ENCODE results near the gene MEP1B. TPM values are rescaled to one million over a fixed set of nuclear protein-coding genes. Genes with fewer than 3 reads are reported as not detected.
"Not testable (repeated sequence)": the region's sequence is repeated elsewhere in the genome, so short reads cannot be mapped to it uniquely, and the experiment has no call there.

Gene MEP1B
- total and polyA plus RNA-seq, 4 experiments from 2014 or later = not detected

DNA sequence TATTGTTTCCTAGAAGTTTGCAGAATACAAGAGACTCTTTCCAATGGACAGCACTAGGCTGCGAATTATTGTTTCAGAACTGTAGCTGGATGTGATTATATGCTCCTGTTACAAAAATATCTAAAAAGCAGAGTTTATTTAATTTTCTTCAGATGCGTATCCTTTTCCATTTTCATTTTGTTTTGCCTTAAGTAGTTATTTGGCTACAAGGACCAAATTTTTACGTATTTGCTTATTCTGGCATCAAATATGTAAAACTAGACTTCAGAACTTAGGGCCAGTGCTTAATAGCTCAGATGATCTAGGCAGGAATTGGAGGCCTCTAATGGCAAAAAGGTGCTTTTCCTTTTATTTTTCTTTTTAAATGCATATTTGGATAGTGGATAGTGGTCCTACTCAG, 18.7 kb downstream of the MEP1B start:
- no peak for DNase-seq
- POLR2A ChIA-PET (ENCODE audit: partially characterized antibody) = no interaction called here
- Mint-ChIP-seq H3K9me3 (no peaks in the 10 kb centered on the region), H3K4me3 (no peak overlapping the region), H3K27me3 (peaks cover 3 to 5% of the 10 kb centered on the region in 2 donors), H3K27ac (peak overlapping the region in 1 of 7 donors; percentile 37), H3K4me1 (no peaks in the 10 kb centered on the region), H3K36me3 (no peaks in the 10 kb centered on the region)
- CTCF ChIA-PET (ENCODE audit: partially characterized antibody) = interaction anchor here (1.2 kb wide), 1 partner anchor 8 kb away, joined by 3 read pairs; no protein-coding TSS in a partner anchor
- H3K4me1 ChIP-seq (ENCODE audit: insufficient read depth, low read length) = no peaks in the 10 kb centered on the region
- no peak overlapping the region for H3K27ac ChIP-seq (ENCODE audit: low read depth, low read length)
- no peaks in the 10 kb centered on the region for H3K36me3 ChIP-seq (ENCODE audit: insufficient read depth, low read length)
- intact Hi-C loops (cut with micrococcal nuclease) = no loop called here
- H3K27me3 ChIP-seq (ENCODE audit: insufficient read depth, low read length) = no peaks in the 10 kb centered on the region
- no peaks in the 10 kb centered on the region for H3K9me3 ChIP-seq (ENCODE audit: control insufficient read depth in 1 of 2, low read length in 2 of 2)
- H3K4me3 ChIP-seq (ENCODE audit: low read length in 2 of 2) = no peak overlapping the region

DNA sequence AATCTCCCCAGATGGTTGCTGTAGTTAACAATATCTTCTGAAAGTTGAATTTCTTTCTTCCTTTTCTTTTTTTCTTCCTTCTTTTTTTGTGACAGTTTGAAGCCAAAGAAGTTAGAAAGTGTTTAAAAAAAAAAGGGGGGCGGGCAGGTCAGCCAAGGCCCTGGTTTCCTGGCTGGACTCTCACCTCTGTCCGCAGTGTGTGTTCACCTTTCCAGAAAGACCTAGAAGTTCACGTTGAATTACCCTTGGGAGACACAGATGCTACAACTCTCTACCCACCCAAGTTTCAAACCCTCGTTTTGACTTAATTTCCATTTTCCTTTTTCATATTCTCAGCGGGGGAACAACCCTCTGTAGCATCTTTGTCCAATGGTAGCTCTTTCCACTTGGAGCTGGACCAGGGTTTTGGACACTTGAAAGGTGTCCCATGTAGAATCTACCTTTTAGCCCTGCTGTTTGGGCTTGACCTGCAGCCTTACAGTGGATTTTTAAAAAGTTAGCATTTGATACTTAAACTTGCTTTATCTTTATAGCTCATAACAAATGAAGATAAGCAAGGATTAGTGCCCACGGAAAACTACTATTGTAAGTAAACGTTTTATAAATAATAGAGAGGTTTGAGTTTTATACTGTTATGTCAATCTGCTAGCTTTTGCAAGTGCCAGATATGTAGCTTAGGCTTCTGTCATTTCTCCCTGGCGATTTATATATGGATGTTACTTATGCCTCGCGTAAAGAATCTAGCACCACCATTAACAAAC, 20.0 kb downstream of the MEP1B start:
- H3K9me3 Mint-ChIP-seq = no peaks in the 10 kb centered on the region
- H3K4me1 Mint-ChIP-seq = no peaks in the 10 kb centered on the region
- no peaks in the 10 kb centered on the region for H3K36me3 ChIP-seq (ENCODE audit: insufficient read depth, low read length)
- H3K4me1 ChIP-seq (ENCODE audit: insufficient read depth, low read length) = no peaks in the 10 kb centered on the region
- no peak overlapping the region for H3K4me3 Mint-ChIP-seq
- no peak overlapping the region for H3K27ac ChIP-seq (ENCODE audit: low read depth, low read length)
- intact Hi-C loops (cut with micrococcal nuclease) = no loop called here
- no peak for DNase-seq
- no peak overlapping the region for H3K4me3 ChIP-seq (ENCODE audit: low read length in 2 of 2)
- no peaks in the 10 kb centered on the region for H3K9me3 ChIP-seq (ENCODE audit: control insufficient read depth in 1 of 2, low read length in 2 of 2)
- ChIA-PET POLR2A (ENCODE audit: partially characterized antibody) (no interaction called here), CTCF (ENCODE audit: partially characterized antibody) (interaction anchor here (1.2 kb wide), 1 partner anchor 9 kb away, joined by 3 read pairs; no protein-coding TSS in a partner anchor)
- H3K27me3 ChIP-seq (ENCODE audit: insufficient read depth, low read length) = no peaks in the 10 kb centered on the region
- H3K27me3 Mint-ChIP-seq = peaks cover 3 to 5% of the 10 kb centered on the region in 2 donors
- no peak overlapping the region for H3K27ac Mint-ChIP-seq
- no peaks in the 10 kb centered on the region for H3K36me3 Mint-ChIP-seq

DNA sequence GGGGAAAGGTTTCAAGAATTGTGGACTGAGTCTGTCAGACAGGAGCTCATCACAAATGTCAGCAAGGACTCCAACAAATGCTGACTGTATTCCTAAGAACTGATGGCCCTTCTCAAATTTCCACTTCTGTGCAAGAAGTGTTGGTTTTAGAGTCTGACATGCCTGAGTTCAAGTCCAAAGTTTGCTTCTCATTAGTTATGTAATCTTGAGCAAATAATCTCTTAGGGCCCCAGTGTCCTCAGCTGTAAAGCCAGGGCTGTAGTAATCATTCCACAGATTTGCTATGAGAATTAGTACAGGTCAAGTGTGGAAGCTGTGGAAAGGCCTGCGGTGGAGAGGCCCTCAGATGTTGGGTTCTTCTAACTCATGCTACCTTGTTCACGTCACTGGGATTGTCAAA, 23.9 kb downstream of the MEP1B start:
- Histone ChIP-seq H3K4me3 (ENCODE audit: low read length in 2 of 2) (no peak overlapping the region), H3K27me3 (ENCODE audit: insufficient read depth, low read length) (no peaks in the 10 kb centered on the region), H3K4me1 (ENCODE audit: insufficient read depth, low read length) (no peaks in the 10 kb centered on the region), H3K9me3 (ENCODE audit: control insufficient read depth in 1 of 2, low read length in 2 of 2) (no peaks in the 10 kb centered on the region), H3K36me3 (ENCODE audit: insufficient read depth, low read length) (no peaks in the 10 kb centered on the region), H3K27ac (ENCODE audit: low read depth, low read length) (no peak overlapping the region)
- DNase-seq = no peak
- ChIA-PET POLR2A (ENCODE audit: partially characterized antibody) (no interaction called here), CTCF (ENCODE audit: partially characterized antibody) (no interaction called here)
- Mint-ChIP-seq H3K9me3 (no peaks in the 10 kb centered on the region), H3K4me3 (no peak overlapping the region), H3K36me3 (no peaks in the 10 kb centered on the region), H3K27me3 (peaks cover 1 to 3% of the 10 kb centered on the region in 2 donors), H3K27ac (no peak overlapping the region), H3K4me1 (no peaks in the 10 kb centered on the region)
- intact Hi-C loops (cut with micrococcal nuclease) = no loop called here

DNA sequence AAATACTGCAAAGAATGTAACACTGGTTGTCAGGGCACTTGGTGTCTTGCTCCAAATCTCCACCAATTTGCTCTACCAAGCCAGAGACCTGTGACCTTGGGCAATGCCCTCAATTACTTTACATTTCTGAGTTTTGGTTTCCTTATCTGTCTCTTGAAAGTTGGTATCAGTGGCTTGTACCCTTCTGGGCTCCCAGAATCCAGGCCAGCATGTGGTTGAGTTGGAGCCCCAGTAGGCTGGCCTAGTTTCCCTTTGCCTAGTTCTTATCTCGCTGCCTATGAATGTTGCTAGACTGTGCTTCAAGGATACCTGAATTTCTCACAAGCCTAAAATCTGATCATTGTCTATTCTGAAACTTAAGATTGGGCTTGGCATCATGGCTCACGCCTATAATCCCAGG, 26.6 kb downstream of the MEP1B start:
- ChIA-PET POLR2A (ENCODE audit: partially characterized antibody) (no interaction called here), CTCF (ENCODE audit: partially characterized antibody) (no interaction called here)
- Histone ChIP-seq H3K4me3 (ENCODE audit: low read length in 2 of 2) (no peak overlapping the region), H3K9me3 (ENCODE audit: control insufficient read depth in 1 of 2, low read length in 2 of 2) (no peaks in the 10 kb centered on the region), H3K27ac (ENCODE audit: low read depth, low read length) (no peak overlapping the region), H3K4me1 (ENCODE audit: insufficient read depth, low read length) (no peaks in the 10 kb centered on the region), H3K27me3 (ENCODE audit: insufficient read depth, low read length) (no peaks in the 10 kb centered on the region), H3K36me3 (ENCODE audit: insufficient read depth, low read length) (no peaks in the 10 kb centered on the region)
- H3K27ac Mint-ChIP-seq = no peak overlapping the region
- no peaks in the 10 kb centered on the region for H3K4me1 Mint-ChIP-seq
- no peaks in the 10 kb centered on the region for H3K9me3 Mint-ChIP-seq
- peaks cover 1 to 3% of the 10 kb centered on the region in 2 donors for H3K27me3 Mint-ChIP-seq
- intact Hi-C loops (cut with micrococcal nuclease) = no loop called here
- no peaks in the 10 kb centered on the region for H3K36me3 Mint-ChIP-seq
- no peak overlapping the region for H3K4me3 Mint-ChIP-seq
- no peak for DNase-seq

DNA sequence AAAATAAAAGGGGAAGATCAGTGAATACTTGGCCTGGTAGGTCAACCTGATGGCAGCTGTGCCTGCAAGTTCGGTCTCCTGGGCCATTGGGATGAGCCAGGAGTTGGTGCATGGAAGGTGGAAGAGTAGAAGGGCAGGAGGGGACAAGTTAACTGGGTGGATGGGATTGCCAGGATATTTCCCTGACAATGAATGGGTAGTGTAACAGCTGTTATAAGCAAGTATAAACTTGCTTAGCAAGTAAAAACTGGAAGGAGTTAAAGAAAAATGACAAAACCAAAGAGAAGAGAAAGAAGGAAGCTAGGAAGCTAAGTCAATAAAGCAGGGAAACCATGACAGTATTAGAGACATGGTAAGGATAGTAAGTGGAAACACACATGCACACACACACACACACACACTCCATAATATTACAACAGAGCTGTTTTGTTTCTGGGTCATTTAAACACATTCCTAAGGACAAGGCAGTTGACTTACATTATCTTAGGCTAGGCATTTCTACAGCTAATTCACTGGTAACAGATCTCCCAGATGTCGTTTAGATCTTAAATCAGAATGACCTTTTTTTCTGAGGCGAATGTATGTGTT, 29.7 kb downstream of the MEP1B start:
- CTCF ChIA-PET (ENCODE audit: partially characterized antibody) = no interaction called here

DNA sequence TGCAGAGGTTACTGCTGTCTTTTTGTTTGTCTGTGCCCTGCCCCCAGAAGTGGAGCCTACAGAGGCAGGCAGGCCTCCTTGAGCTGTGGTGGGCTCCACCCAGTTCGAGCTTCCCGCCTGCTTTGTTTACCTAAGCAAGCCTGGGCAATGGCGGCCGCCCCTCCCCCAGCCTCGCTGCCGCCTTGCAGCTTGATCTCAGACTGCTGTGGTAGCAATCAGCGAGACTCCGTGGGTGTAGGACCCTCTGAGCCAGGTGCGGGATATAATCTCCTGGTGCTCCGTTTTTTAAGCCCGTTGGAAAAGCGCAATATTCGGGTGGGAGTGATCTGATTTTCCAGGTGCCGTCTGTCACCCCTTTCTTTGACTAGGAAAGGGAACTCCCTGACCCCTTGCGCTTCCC, 43.5 kb downstream of the MEP1B start:
- H3K4me1 Mint-ChIP-seq; intact Hi-C loops (cut with micrococcal nuclease); H3K36me3 ChIP-seq (ENCODE audit: insufficient read depth, low read length); H3K27ac ChIP-seq (ENCODE audit: low read depth, low read length); H3K4me1 ChIP-seq (ENCODE audit: insufficient read depth, low read length); H3K9me3 ChIP-seq (ENCODE audit: control insufficient read depth in 1 of 2, low read length in 2 of 2); H3K36me3 Mint-ChIP-seq; POLR2A ChIA-PET (ENCODE audit: partially characterized antibody); CTCF ChIA-PET (ENCODE audit: partially characterized antibody); H3K9me3 Mint-ChIP-seq; H3K27ac Mint-ChIP-seq; H3K27me3 ChIP-seq (ENCODE audit: insufficient read depth, low read length); H3K27me3 Mint-ChIP-seq; H3K4me3 ChIP-seq (ENCODE audit: low read length in 2 of 2); DNase-seq; H3K4me3 Mint-ChIP-seq: not testable (repeated sequence)

More for the DNA sequence above, 29.7 kb downstream of the MEP1B start:
- no peak for DNase-seq
- Mint-ChIP-seq H3K36me3 (no peaks in the 10 kb centered on the region), H3K27me3 (peaks cover 1 to 3% of the 10 kb centered on the region in 2 donors), H3K27ac (no peak overlapping the region), H3K4me1 (no peaks in the 10 kb centered on the region), H3K9me3 (no peaks in the 10 kb centered on the region), H3K4me3 (no peak overlapping the region)
- POLR2A ChIA-PET (ENCODE audit: partially characterized antibody) = no interaction called here
- Histone ChIP-seq H3K27ac (ENCODE audit: low read depth, low read length) (no peak overlapping the region), H3K4me1 (ENCODE audit: insufficient read depth, low read length) (no peaks in the 10 kb centered on the region), H3K27me3 (ENCODE audit: insufficient read depth, low read length) (no peaks in the 10 kb centered on the region), H3K9me3 (ENCODE audit: control insufficient read depth in 1 of 2, low read length in 2 of 2) (no peaks in the 10 kb centered on the region), H3K4me3 (ENCODE audit: low read length in 2 of 2) (no peak overlapping the region), H3K36me3 (ENCODE audit: insufficient read depth, low read length) (no peaks in the 10 kb centered on the region)
- intact Hi-C loops (cut with micrococcal nuclease) = no loop called here

DNA sequence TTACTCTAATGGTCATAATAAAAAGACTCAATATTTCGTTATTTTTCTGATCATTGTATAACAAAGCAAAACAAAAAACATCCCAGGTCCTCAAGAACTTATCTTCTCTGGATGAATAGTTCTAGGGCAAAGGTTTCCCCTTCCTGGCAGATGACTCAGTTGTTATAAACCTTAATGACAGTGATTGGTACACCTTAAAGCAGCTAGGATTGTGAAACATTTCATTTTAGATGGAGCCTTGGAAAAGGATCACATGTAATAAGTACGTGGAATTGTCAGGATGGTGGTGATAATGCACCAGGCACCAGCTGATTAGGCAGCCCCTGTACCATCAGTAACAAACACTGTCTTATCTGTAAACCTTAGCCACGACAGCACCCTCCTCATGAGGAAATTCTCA, 47.2 kb downstream of the MEP1B start:
- H3K27me3 ChIP-seq (ENCODE audit: insufficient read depth, low read length) = no peaks in the 10 kb centered on the region
- Mint-ChIP-seq H3K36me3 (no peaks in the 10 kb centered on the region), H3K9me3 (peaks cover 0 to 6% (median 4%) of the 10 kb centered on the region in 8 donors), H3K4me3 (no peak overlapping the region), H3K27me3 (peaks cover 8 to 10% of the 10 kb centered on the region in 2 donors), H3K4me1 (no peaks in the 10 kb centered on the region), H3K27ac (no peak overlapping the region)
- no peak for DNase-seq
- POLR2A ChIA-PET (ENCODE audit: partially characterized antibody) = no interaction called here
- H3K4me3 ChIP-seq (ENCODE audit: low read length in 2 of 2) = no peak overlapping the region
- no peak overlapping the region for H3K27ac ChIP-seq (ENCODE audit: low read depth, low read length)
- H3K9me3 ChIP-seq (ENCODE audit: control insufficient read depth in 1 of 2, low read length in 2 of 2) = no peaks in the 10 kb centered on the region
- no peaks in the 10 kb centered on the region for H3K36me3 ChIP-seq (ENCODE audit: insufficient read depth, low read length)
- H3K4me1 ChIP-seq (ENCODE audit: insufficient read depth, low read length) = no peaks in the 10 kb centered on the region
- CTCF ChIA-PET (ENCODE audit: partially characterized antibody) = interaction anchor here (0.7 kb wide), 1 partner anchor 40 kb away, joined by 3 read pairs; no protein-coding TSS in a partner anchor
- intact Hi-C loops (cut with micrococcal nuclease) = no loop called here

Measured in CD4-positive, alpha-beta memory T cell (primary cell).